CD8-positive, alpha-beta memory T cell (primary cell): ENCODE measurements around the gene GRIN3B. TPM values are rescaled to one million over a fixed set of nuclear protein-coding genes. Genes with fewer than 3 reads are reported as not detected.

Source experiments
- CTCF ChIA-PET: fragments of 350-600 bp; sonication (Branson Sonifier 250); formaldehyde crosslinking; loops from one replicate; lab custom pipeline; 2021; ENCODE audit warnings: antibody characterized with exemption; lab: Charles Lee
- POLR2A ChIA-PET: fragments of 350-600 bp; sonication (Branson Sonifier 250); formaldehyde crosslinking; loops from one replicate; lab custom pipeline; 2021; ENCODE audit warnings: antibody characterized with exemption; lab: Charles Lee
- DNase-seq, 5 donors: peaks; one replicate each; pipeline versions ENCODE4 v3.0.0 to v3.0.0-alpha.2; 2020 to 2022; ENCODE audit warnings: mixed read lengths in 1 of 5
- H3K27ac ChIP-seq: one replicate; pipeline ENCODE4 v1.7.0; 2013; ENCODE audit warnings: low read depth, mild to moderate bottlenecking, low read length, moderate library complexity
- H3K27me3 ChIP-seq: 2 replicates; pipeline ENCODE4 v1.7.0; 2013; ENCODE audit warnings: low read length, mild to moderate bottlenecking; ENCODE audit not compliant: insufficient read depth, poor library complexity, severe bottlenecking
- H3K36me3 ChIP-seq: 2 replicates; pipeline ENCODE4 v1.7.0; 2013; ENCODE audit warnings: mild to moderate bottlenecking, low read length, moderate library complexity; ENCODE audit not compliant: insufficient read depth
- H3K4me1 ChIP-seq: 2 replicates; pipeline ENCODE4 v1.7.0; 2013; ENCODE audit warnings: mild to moderate bottlenecking, low read length, moderate library complexity; ENCODE audit not compliant: insufficient read depth
- H3K4me3 ChIP-seq: 2 replicates; pipeline ENCODE4 v1.7.0; 2013; ENCODE audit warnings: mild to moderate bottlenecking, low read length
- H3K9me3 ChIP-seq: 2 replicates; pipeline ENCODE4 v1.7.0; 2013; ENCODE audit warnings: mild to moderate bottlenecking, low read length
- H3K27ac Mint-ChIP-seq, 8 donors: one replicate each; pipeline ENCODE4 v1.8.0; 2020 to 2021; ENCODE audit warnings: mixed read lengths in 8 of 8, mild to moderate bottlenecking in 6 of 8, inconsistent platforms in 3 of 8, moderate library complexity in 3 of 8
- H3K27me3 Mint-ChIP-seq, 2 donors: one replicate each; pipeline ENCODE4 v1.8.0; 2020 to 2021; ENCODE audit warnings: mixed read lengths in 2 of 2, mild to moderate bottlenecking in 1 of 2, moderate library complexity in 1 of 2
- H3K36me3 Mint-ChIP-seq, 3 donors: one replicate each; pipeline ENCODE4 v1.8.0; 2020 to 2021; ENCODE audit warnings: mixed read lengths in 3 of 3, inconsistent platforms in 1 of 3, mild to moderate bottlenecking in 1 of 3
- H3K4me1 Mint-ChIP-seq, 3 donors: one replicate each; pipeline ENCODE4 v1.8.0; 2020 to 2021; ENCODE audit warnings: mixed read lengths in 3 of 3, inconsistent platforms in 1 of 3, mild to moderate bottlenecking in 1 of 3
- H3K4me3 Mint-ChIP-seq, 7 donors: one replicate each; pipeline ENCODE4 v1.8.0; 2020 to 2021; ENCODE audit warnings: mixed read lengths in 7 of 7, mild to moderate bottlenecking in 6 of 7, moderate library complexity in 4 of 7, inconsistent platforms in 2 of 7
- H3K9me3 Mint-ChIP-seq, 5 donors: one replicate each; pipeline ENCODE4 v1.8.0; 2020 to 2022; ENCODE audit warnings: mixed read lengths in 5 of 5, mild to moderate bottlenecking in 3 of 5, moderate library complexity in 2 of 5, inconsistent platforms in 1 of 5
- polyA plus RNA-seq: library from polyadenylated mRNA; unstranded; fragments of 300-500 nt; fragmentation: Illumina TruSeq; gene quantifications from one replicate; pipeline ENCODE4 v1.2.3, GENCODE V29; 2021
- total RNA-seq, 2 experiments: library from RNA; stranded (reverse); gene quantifications; one replicate each; pipeline ENCODE4 v1.2.3, GENCODE V29; 2021

Gene GRIN3B
- total and polyA plus RNA-seq, 3 experiments from 2014 or later = not detected

GRCh38 chr19:1017906-1018305 is 17.7 kb downstream of the GRIN3B start:
- POLR2A ChIA-PET = interaction anchor here (0.7 kb wide), 1 partner anchor 10 kb away, joined by 3 read pairs; no protein-coding TSS in a partner anchor
- DNase-seq = no peak
- H3K27ac Mint-ChIP-seq = peak overlapping the region in 3 of 8 donors; percentile 4 to 99 (median 32)
- peaks cover 0 to 39% (median 0%) of the 10 kb centered on the region in 3 donors for H3K36me3 Mint-ChIP-seq
- peak overlapping the region; percentile 38 for H3K27ac ChIP-seq
- H3K4me1 Mint-ChIP-seq = peaks cover 25 to 64% (median 38%) of the 10 kb centered on the region in 3 donors
- no peak overlapping the region for H3K4me3 ChIP-seq
- peak overlapping the region in 4 of 7 donors; percentile 60 to 95 (median 82) for H3K4me3 Mint-ChIP-seq
- no peaks in the 10 kb centered on the region for H3K27me3 ChIP-seq
- CTCF ChIA-PET = no interaction called here
- peaks cover 5% of the 10 kb centered on the region for H3K36me3 ChIP-seq
- no peaks in the 10 kb centered on the region for H3K9me3 ChIP-seq
- peaks cover 0 to 6% of the 10 kb centered on the region in 2 donors for H3K27me3 Mint-ChIP-seq
- peaks cover 0 to 3% (median 0%) of the 10 kb centered on the region in 5 donors for H3K9me3 Mint-ChIP-seq
- H3K4me1 ChIP-seq = peaks cover 60% of the 10 kb centered on the region

GRCh38 chr19:1018393-1018792 is 18.2 kb downstream of the GRIN3B start:
- H3K4me3 Mint-ChIP-seq = peak overlapping the region; percentile 76 to 95 (median 89)
- Histone ChIP-seq H3K9me3 (no peaks in the 10 kb centered on the region), H3K4me1 (peaks cover 60% of the 10 kb centered on the region), H3K27ac (no peak overlapping the region), H3K27me3 (no peaks in the 10 kb centered on the region), H3K36me3 (peaks cover 5% of the 10 kb centered on the region), H3K4me3 (no peak overlapping the region)
- H3K27ac Mint-ChIP-seq = peak overlapping the region in 6 of 8 donors; percentile 61 to 99 (median 80)
- H3K27me3 Mint-ChIP-seq = peaks cover 0 to 6% of the 10 kb centered on the region in 2 donors
- ChIA-PET POLR2A (no interaction called here), CTCF (interaction anchor here (4.2 kb wide), 1 partner anchor 34 kb away, joined by 15 read pairs; the partner anchor contains the start of gene WDR18)
- no peak for DNase-seq
- peaks cover 0 to 3% (median 0%) of the 10 kb centered on the region in 5 donors for H3K9me3 Mint-ChIP-seq
- H3K4me1 Mint-ChIP-seq = peaks cover 25 to 64% (median 38%) of the 10 kb centered on the region in 3 donors
- H3K36me3 Mint-ChIP-seq = peaks cover 0 to 34% (median 0%) of the 10 kb centered on the region in 3 donors

GRCh38 chr19:1018932-1019615 is 18.9 kb downstream of the GRIN3B start:
- Mint-ChIP-seq H3K27me3 (peaks cover 0 to 6% of the 10 kb centered on the region in 2 donors), H3K27ac (peak overlapping the region in 6 of 8 donors; percentile 61 to 99 (median 84)), H3K36me3 (peaks cover 0 to 27% (median 0%) of the 10 kb centered on the region in 3 donors), H3K9me3 (peaks cover 0 to 3% (median 0%) of the 10 kb centered on the region in 5 donors), H3K4me3 (peak overlapping the region; percentile 76 to 95 (median 89)), H3K4me1 (peaks cover 23 to 62% (median 38%) of the 10 kb centered on the region in 3 donors)
- peaks cover 60% of the 10 kb centered on the region for H3K4me1 ChIP-seq
- no peaks in the 10 kb centered on the region for H3K9me3 ChIP-seq
- ChIA-PET CTCF (interaction anchor here (1.0 to 4.2 kb wide), 6 partner anchors 10 to 64 kb away, joined by 3 to 15 read pairs (median 3); partner anchors contain the start of genes ARHGAP45 and WDR18), POLR2A (interaction anchor here (1.0 to 1.3 kb wide), 2 partner anchors 11 to 15 kb away, joined by 3 to 4 read pairs; no protein-coding TSS in a partner anchor)
- peak overlapping the region; percentile 71 for H3K4me3 ChIP-seq
- H3K27ac ChIP-seq = peak overlapping the region; percentile 97
- no peaks in the 10 kb centered on the region for H3K27me3 ChIP-seq
- peaks cover 5% of the 10 kb centered on the region for H3K36me3 ChIP-seq
- no peak for DNase-seq

- ChIA-PET CTCF (interaction anchor here (1.0 to 4.2 kb wide), 8 partner anchors 9 to 99 kb away, joined by 3 to 15 read pairs (median 3); partner anchors contain the start of genes ARHGAP45, POLR2E and WDR18), POLR2A (interaction anchor here (1.0 to 1.3 kb wide), 2 partner anchors 11 to 16 kb away, joined by 3 to 4 read pairs; no protein-coding TSS in a partner anchor)
- peaks cover 22 to 60% (median 38%) of the 10 kb centered on the region in 3 donors for H3K4me1 Mint-ChIP-seq
- Histone ChIP-seq H3K36me3 (peaks cover 5% of the 10 kb centered on the region), H3K4me3 (peak overlapping the region; percentile 71), H3K9me3 (no peaks in the 10 kb centered on the region), H3K27me3 (no peaks in the 10 kb centered on the region), H3K27ac (peak overlapping the region; percentile 97), H3K4me1 (peaks cover 60% of the 10 kb centered on the region)
- H3K9me3 Mint-ChIP-seq = peaks cover 0 to 3% (median 0%) of the 10 kb centered on the region in 5 donors
- DNase-seq = no peak
- H3K36me3 Mint-ChIP-seq = peaks cover 0 to 25% (median 0%) of the 10 kb centered on the region in 3 donors
- H3K27ac Mint-ChIP-seq = peak overlapping the region; percentile 82 to 99 (median 92)
- H3K4me3 Mint-ChIP-seq = peak overlapping the region; percentile 76 to 95 (median 89)
- H3K27me3 Mint-ChIP-seq = peaks cover 0 to 6% of the 10 kb centered on the region in 2 donors
Observed at GRCh38 chr19:1019616-1019961, 19.4 kb downstream of the GRIN3B start.

- H3K36me3 ChIP-seq = peaks cover 5% of the 10 kb centered on the region
- peaks cover 0 to 25% (median 0%) of the 10 kb centered on the region in 3 donors for H3K36me3 Mint-ChIP-seq
- POLR2A ChIA-PET = interaction anchor here (1.0 to 1.9 kb wide), 5 partner anchors 10 to 68 kb away, joined by 3 to 18 read pairs (median 12); partner anchors contain the start of gene ARHGAP45
- peaks cover 23 to 63% (median 41%) of the 10 kb centered on the region in 3 donors for H3K4me1 Mint-ChIP-seq
- H3K4me3 ChIP-seq = peak overlapping the region; percentile 71
- CTCF ChIA-PET = interaction anchor here (1.0 to 4.2 kb wide), 9 partner anchors 9 to 99 kb away, joined by 3 to 15 read pairs (median 3); partner anchors contain the start of genes ARHGAP45, POLR2E and WDR18
- peak in 1 of 5 donors; percentile 70 for DNase-seq
- H3K9me3 Mint-ChIP-seq = peaks cover 0 to 3% (median 0%) of the 10 kb centered on the region in 5 donors
- peak overlapping the region; percentile 76 to 95 (median 89) for H3K4me3 Mint-ChIP-seq
- H3K4me1 ChIP-seq = peaks cover 60% of the 10 kb centered on the region
- peak overlapping the region; percentile 82 to 99 (median 92) for H3K27ac Mint-ChIP-seq
- peaks cover 0 to 6% of the 10 kb centered on the region in 2 donors for H3K27me3 Mint-ChIP-seq
- H3K9me3 ChIP-seq = no peaks in the 10 kb centered on the region
- H3K27ac ChIP-seq = peak overlapping the region; percentile 97
- no peaks in the 10 kb centered on the region for H3K27me3 ChIP-seq
Observed at GRCh38 chr19:1019980-1020867, 20.0 kb downstream of the GRIN3B start.

- Histone ChIP-seq H3K4me3 (peak within 1 kb of the TSS; percentile 71), H3K4me1 (peaks cover 59% of the 10 kb centered on the region), H3K27ac (peak within 1 kb of the TSS; percentile 97), H3K9me3 (no peaks in the 10 kb centered on the region), H3K36me3 (peaks cover 5% of the 10 kb centered on the region), H3K27me3 (no peaks in the 10 kb centered on the region)
- Mint-ChIP-seq H3K4me1 (peaks cover 24 to 60% (median 44%) of the 10 kb centered on the region in 3 donors), H3K36me3 (peaks cover 0 to 22% (median 0%) of the 10 kb centered on the region in 3 donors), H3K9me3 (peaks cover 0 to 3% (median 0%) of the 10 kb centered on the region in 5 donors), H3K4me3 (peak within 1 kb of the TSS; percentile 76 to 95 (median 89)), H3K27ac (peak within 1 kb of the TSS; percentile 98 to 100 (median 99)), H3K27me3 (peaks cover 0 to 6% of the 10 kb centered on the region in 2 donors)
- DNase-seq = peak; percentile 96 to 99 (median 98)
- ChIA-PET CTCF (interaction anchor here (0.7 to 4.2 kb wide), 11 partner anchors 10 to 223 kb away, joined by 3 to 15 read pairs (median 5); partner anchors contain the start of genes ABCA7, ARHGAP45, GRIN3B and WDR18), POLR2A (interaction anchor here (0.6 to 2.6 kb wide), 16 partner anchors 8 to 392 kb away, joined by 3 to 24 read pairs (median 6); partner anchors contain the start of genes ABCA7, ARHGAP45, CIRBP and GPX4)
Observed at GRCh38 chr19:1020868-1021425, 20.7 kb downstream of the GRIN3B start, which contains the start of gene TMEM259. Gene TMEM259, minus strand, starts transcription at chr19:1021123. Its CDS starts 127 bp downstream, at chr19:1020996.
